DND-41 (cell line): ENCODE data around the gene SAG.

Source experiments
- ATAC-seq: fragments of 200-7000 bp; cut with Tn5 transposase; 3 replicates; pipeline ENCODE4 v1.9.1; 2021; ENCODE audit warnings: low read depth; ENCODE audit not compliant: insufficient read depth
- DNase-seq: peaks from one replicate; pipeline ENCODE4 v3.0.0-alpha.2; 2020
- H2AFZ ChIP-seq: 2 replicates; pipeline ENCODE4 v1.6.0; 2012; ENCODE audit warnings: low read depth, low read length
- H3K27ac ChIP-seq: 2 replicates; pipeline ENCODE4 v1.5.1; 2012; ENCODE audit warnings: low read length, inconsistent platforms
- H3K27me3 ChIP-seq: fragments of 200-600 bp; sonication (generic); 2 replicates; pipeline ENCODE4 v1.6.0; 2012; ENCODE audit warnings: low read length, mild to moderate bottlenecking, inconsistent platforms; ENCODE audit not compliant: insufficient read depth, poor library complexity
- H3K36me3 ChIP-seq: 2 replicates; pipeline ENCODE4 v1.5.1; 2012; ENCODE audit warnings: low read length, inconsistent platforms; ENCODE audit not compliant: insufficient read depth
- H3K4me1 ChIP-seq: 2 replicates; pipeline ENCODE4 v1.5.1; 2012; ENCODE audit warnings: mild to moderate bottlenecking, low read length; ENCODE audit not compliant: insufficient read depth
- H3K4me2 ChIP-seq: 2 replicates; pipeline ENCODE4 v1.6.0; 2012; ENCODE audit warnings: mild to moderate bottlenecking, moderate library complexity, low read length, inconsistent platforms; ENCODE audit not compliant: insufficient read depth
- H3K4me3 ChIP-seq, 2 experiments: fragments of 200-600 bp in 1 of 2; shearing (Covaris generic) in 1 of 2; 2 replicates each; pipeline ENCODE4 v1.5.1; 2012 to 2016; ENCODE audit warnings: inconsistent platforms in 2 of 2, low read length in 2 of 2, mild to moderate bottlenecking in 2 of 2, low read depth in 1 of 2, moderate library complexity in 1 of 2
- H3K79me2 ChIP-seq: 2 replicates; pipeline ENCODE4 v1.6.0; 2012; ENCODE audit warnings: low read length, inconsistent platforms; ENCODE audit not compliant: insufficient read depth
- H3K9ac ChIP-seq: 2 replicates; pipeline ENCODE4 v1.6.0; 2012; ENCODE audit warnings: low read depth, mild to moderate bottlenecking, inconsistent platforms, low read length, moderate library complexity
- H3K9me3 ChIP-seq: 2 replicates; pipeline ENCODE4 v1.5.1; 2012; ENCODE audit warnings: low read length, moderate library complexity, mild to moderate bottlenecking, inconsistent platforms; ENCODE audit not compliant: insufficient read depth, severe bottlenecking
- H4K20me1 ChIP-seq: 2 replicates; pipeline ENCODE4 v1.6.0; 2012; ENCODE audit warnings: low read length; ENCODE audit not compliant: insufficient read depth
- CTCF ChIP-seq: IDR thresholded peaks from 2 replicates; pipeline ENCODE4 v1.5.1; 2012; ENCODE audit warnings: borderline replicate concordance, low read length, moderate library complexity, mild to moderate bottlenecking; ENCODE audit not compliant: poor library complexity, severe bottlenecking; ENCODE audit errors: extremely low read depth
- EZH2 ChIP-seq: IDR thresholded peaks from 3 replicates; pipeline ENCODE4 v1.6.1; 2012; ENCODE audit warnings: borderline replicate concordance, low read depth, mild to moderate bottlenecking, moderate library complexity, low read length, inconsistent platforms; ENCODE audit not compliant: severe bottlenecking

SAG gene

DNA sequence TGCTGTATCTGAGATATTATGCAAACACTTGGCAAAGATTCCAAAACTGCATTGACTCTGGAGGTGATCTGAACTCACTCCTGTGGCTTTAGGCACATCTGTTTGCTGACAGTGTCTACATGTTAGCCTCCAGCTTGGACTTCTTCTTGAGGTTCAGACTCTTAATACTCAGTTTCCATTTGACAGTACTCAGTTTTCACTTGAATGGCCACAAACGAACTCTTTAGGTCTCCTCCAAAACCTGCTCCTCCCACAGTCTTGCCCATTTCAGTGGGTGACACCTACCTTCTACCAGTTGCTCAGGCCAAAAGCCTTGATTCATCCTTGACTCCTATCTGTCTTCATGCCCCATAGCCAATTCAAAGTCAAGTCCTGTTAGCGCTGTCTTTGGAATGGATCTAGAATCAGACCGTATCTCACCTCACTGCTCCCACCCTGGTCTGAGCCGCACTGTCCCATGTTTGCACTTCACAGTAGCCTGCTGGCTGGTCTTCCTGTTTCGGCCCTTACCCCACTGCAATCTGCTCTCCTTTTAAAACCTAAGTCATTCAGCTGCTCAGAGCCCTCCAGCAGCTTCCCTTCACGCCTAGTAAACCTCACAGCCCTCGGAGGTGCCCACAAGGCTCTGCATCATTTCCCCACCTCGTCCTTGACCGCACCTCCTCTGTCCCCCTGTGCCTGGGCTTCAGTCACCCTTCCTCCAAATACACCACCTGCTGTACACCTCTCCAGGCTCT, 45.6 kb upstream of the SAG start:
- no peak for ATAC-seq
- H3K36me3 ChIP-seq, result peaks cover 92% of the 10 kb centered on the region
- H3K4me2 ChIP-seq, result no peak overlapping the region
- H3K27me3 ChIP-seq, result no peaks in the 10 kb centered on the region
- TF ChIP-seq CTCF (no peak), EZH2 (no peak)
- no peak overlapping the region for H2AFZ ChIP-seq
- no peaks in the 10 kb centered on the region for H3K9me3 ChIP-seq
- H4K20me1 ChIP-seq, result peaks cover 17% of the 10 kb centered on the region; the same call in 1 of the 2 replicates
- no peaks in the 10 kb centered on the region for H3K4me1 ChIP-seq
- DNase-seq, result no peak
- no peak overlapping the region for H3K9ac ChIP-seq
- no peak overlapping the region for H3K4me3 ChIP-seq
- H3K79me2 ChIP-seq, result peaks cover 35% of the 10 kb centered on the region
- no peak overlapping the region for H3K27ac ChIP-seq

- peaks cover 88% of the 10 kb centered on the region for H3K36me3 ChIP-seq
- no peak overlapping the region for H3K4me2 ChIP-seq
- DNase-seq (no peak), ATAC-seq (no peak)
- peaks cover 3% of the 10 kb centered on the region for H3K4me1 ChIP-seq
- H3K4me3 ChIP-seq, result no peak overlapping the region
- H3K27ac ChIP-seq, result no peak overlapping the region
- no peaks in the 10 kb centered on the region for H3K27me3 ChIP-seq
- no peaks in the 10 kb centered on the region for H3K9me3 ChIP-seq
- H4K20me1 ChIP-seq, result peaks cover 18% of the 10 kb centered on the region; the same call in 1 of the 2 replicates
- H2AFZ ChIP-seq, result no peak overlapping the region
- H3K79me2 ChIP-seq, result peaks cover 31% of the 10 kb centered on the region
- H3K9ac ChIP-seq, result no peak overlapping the region
- no peak for TF ChIP-seq CTCF
- TF ChIP-seq EZH2, result no peak
Measured at GRCh38 chr2:233262562-233262961, 45.1 kb upstream of the SAG start.

DNA sequence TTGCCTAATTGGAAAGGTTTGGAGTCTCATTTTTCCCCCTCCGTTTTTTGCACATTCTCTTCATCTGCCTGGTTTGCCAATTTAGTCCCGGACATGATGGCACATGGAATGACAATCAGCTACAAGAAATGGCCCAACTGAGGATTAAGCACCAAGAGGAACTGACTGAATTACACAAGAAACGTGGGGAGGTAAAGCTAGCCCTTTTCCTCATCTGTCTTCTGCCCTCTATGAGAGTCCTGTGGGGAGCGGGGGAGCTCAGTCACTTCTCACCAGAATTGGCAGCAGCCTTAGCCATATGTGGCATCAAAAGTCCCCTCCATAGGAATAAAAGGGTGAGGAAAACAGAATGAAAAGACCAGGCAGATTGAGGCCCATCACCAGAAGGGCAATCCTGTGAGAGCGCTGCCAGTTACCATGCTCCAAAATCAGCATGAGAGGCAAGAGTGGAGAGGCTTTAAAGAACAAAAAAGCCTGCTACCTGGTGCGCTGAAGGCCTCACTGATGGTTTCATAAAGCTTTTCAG, 44.5 kb upstream of the SAG start:
- Histone ChIP-seq H4K20me1 (peaks cover 21% of the 10 kb centered on the region; the same call in 1 of the 2 replicates), H3K4me2 (no peak overlapping the region), H3K27ac (no peak overlapping the region), H2AFZ (no peak overlapping the region), H3K9ac (no peak overlapping the region), H3K9me3 (no peaks in the 10 kb centered on the region), H3K27me3 (no peaks in the 10 kb centered on the region), H3K36me3 (peaks cover 91% of the 10 kb centered on the region), H3K4me1 (peaks cover 8% of the 10 kb centered on the region), H3K79me2 (peaks cover 28% of the 10 kb centered on the region), H3K4me3 (no peak overlapping the region)
- no peak for ATAC-seq
- DNase-seq, result no peak
- no peak for TF ChIP-seq CTCF
- no peak for TF ChIP-seq EZH2
